Duodenal mucosa (tissue), 2 donors: ENCODE results near the gene NBPF9.
"Not testable (repeated sequence)": the region's sequence is repeated elsewhere in the genome, so short reads cannot be mapped to it uniquely, and the experiment has no call there.

Source experiments
- H3K27ac ChIP-seq: one replicate; pipeline ENCODE4 v1.7.0; 2013; ENCODE audit warnings: low read depth, low read length
- H3K27me3 ChIP-seq, 2 donors: one replicate each; pipeline ENCODE4 v1.7.0; 2013; ENCODE audit warnings: low read length in 2 of 2, control low read depth in 1 of 2; ENCODE audit not compliant: insufficient read depth in 2 of 2, control insufficient read depth in 1 of 2
- H3K36me3 ChIP-seq, 2 donors: one replicate each; pipeline ENCODE4 v1.7.0; 2013; ENCODE audit warnings: low read length in 2 of 2, control low read depth in 1 of 2; ENCODE audit not compliant: insufficient read depth in 2 of 2, control insufficient read depth in 1 of 2
- H3K4me1 ChIP-seq, 2 donors: one replicate each; pipeline ENCODE4 v1.7.0; 2013; ENCODE audit warnings: low read length in 2 of 2, control low read depth in 1 of 2; ENCODE audit not compliant: insufficient read depth in 2 of 2, control insufficient read depth in 1 of 2
- H3K4me3 ChIP-seq, 2 donors: one replicate each; pipeline ENCODE4 v1.7.0; 2013; ENCODE audit warnings: low read length in 2 of 2, low read depth in 1 of 2
- H3K9ac ChIP-seq, 2 donors: one replicate each; pipeline ENCODE4 v1.7.0; 2013; ENCODE audit warnings: low read length in 2 of 2, low read depth in 1 of 2
- H3K9me3 ChIP-seq, 2 donors: one replicate each; pipeline ENCODE4 v1.7.0; 2013; ENCODE audit warnings: low read length in 2 of 2, control low read depth in 1 of 2; ENCODE audit not compliant: control insufficient read depth in 1 of 2

The NBPF9 gene

DNA sequence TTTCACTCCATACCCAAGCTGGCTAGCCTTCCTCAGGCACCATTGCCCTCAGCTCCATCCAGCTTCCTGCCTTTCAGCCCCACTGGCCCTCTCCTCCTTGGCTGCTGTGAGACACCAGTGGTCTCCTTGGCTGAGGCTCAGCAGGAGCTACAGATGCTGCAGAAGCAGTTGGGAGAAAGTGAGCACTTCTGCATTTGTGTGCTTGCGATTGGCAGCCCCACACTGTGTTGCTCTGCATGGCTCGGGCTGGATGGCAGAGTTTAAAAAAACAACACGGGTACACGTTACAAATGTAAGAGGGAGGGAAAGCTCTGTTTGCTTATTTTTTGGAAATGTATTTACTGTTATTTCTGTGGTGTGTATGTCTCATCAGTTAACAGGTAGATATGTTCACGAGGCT lies 90.8 kb downstream of the NBPF9 start:
- not testable (repeated sequence) for H3K4me3 ChIP-seq, H3K36me3 ChIP-seq, H3K4me1 ChIP-seq, H3K9ac ChIP-seq, H3K27ac ChIP-seq, H3K9me3 ChIP-seq, H3K27me3 ChIP-seq

DNA sequence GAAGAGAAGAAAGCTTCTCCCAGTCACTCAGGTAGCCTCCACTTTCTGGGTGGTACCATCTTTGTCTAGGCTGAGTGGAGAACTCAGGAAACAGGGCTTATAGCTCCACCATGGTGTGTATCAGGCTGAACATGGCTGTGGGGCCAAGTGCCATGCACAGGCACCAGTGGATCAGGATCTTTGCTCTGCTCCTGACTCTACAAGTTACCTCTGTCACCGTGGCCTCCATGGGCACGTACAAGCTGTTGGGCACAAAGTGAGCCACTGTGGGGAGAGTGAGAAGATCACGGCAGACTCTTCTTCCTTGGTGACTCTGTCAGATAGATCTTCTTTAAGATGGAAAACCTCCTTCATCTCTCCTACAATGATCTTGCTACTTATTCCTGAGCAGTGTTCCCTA lies 93.6 kb downstream of the NBPF9 start:
- H3K36me3 ChIP-seq, H3K27me3 ChIP-seq, H3K4me3 ChIP-seq, H3K27ac ChIP-seq, H3K9me3 ChIP-seq, H3K4me1 ChIP-seq, H3K9ac ChIP-seq: not testable (repeated sequence)

DNA sequence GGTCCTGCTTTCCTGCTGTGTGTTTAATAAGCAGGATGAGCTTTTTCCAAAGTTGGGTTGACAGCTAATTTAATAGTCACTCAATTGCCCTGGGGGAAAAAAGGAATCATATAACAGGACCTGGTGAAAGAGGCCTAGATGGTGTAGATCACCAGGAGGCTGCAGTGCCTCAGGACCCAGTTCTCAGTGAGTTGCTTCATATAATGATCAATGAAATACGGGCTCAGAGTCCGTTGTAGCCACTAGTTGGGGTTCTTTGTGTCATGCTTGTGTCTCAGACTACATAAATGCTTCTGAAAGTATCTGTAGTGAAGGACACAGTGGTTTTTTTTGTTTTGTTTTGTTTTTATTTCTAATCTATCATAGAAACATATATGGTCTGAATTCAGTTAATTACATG lies 94.6 kb downstream of the NBPF9 start:
- H3K9me3 ChIP-seq, H3K4me3 ChIP-seq, H3K4me1 ChIP-seq, H3K9ac ChIP-seq, H3K27me3 ChIP-seq, H3K27ac ChIP-seq, H3K36me3 ChIP-seq: not testable (repeated sequence)

DNA sequence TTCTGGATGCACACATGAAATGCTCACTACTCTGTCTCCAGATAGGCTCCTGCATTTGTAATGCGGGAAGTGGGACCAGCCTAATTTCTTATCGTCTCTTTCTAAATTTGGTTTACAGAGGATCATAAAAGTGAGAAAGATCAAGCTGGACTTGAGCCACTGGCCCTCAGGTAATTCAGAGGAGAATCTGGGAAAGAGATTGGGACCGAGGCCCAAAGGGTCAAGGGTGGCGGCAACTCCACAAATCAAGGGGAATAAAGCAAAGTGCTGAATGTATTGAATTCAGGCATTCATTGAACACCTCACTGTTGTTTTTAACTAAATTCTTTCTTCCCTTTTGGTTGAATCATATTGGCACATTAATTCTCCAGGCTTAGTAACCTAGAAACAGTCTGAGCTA lies 95.0 kb downstream of the NBPF9 start:
- H3K4me3 ChIP-seq, H3K4me1 ChIP-seq, H3K27ac ChIP-seq, H3K36me3 ChIP-seq, H3K27me3 ChIP-seq, H3K9me3 ChIP-seq, H3K9ac ChIP-seq: not testable (repeated sequence)
